ENCODE measurements around the gene MRPL36.
"Not testable (repeated sequence)": the region's sequence is repeated elsewhere in the genome, so short reads cannot be mapped to it uniquely, and the experiment has no call there.

The MRPL36 gene

GRCh38 chr5:1795506-1795905 lies 4.1 kb downstream of the MRPL36 start:
- no peak for DNase-seq

GRCh38 chr5:1794901-1795290 lies 4.7 kb downstream of the MRPL36 start:
- DNase-seq, result no peak

- DNase-seq, result no peak
These were observed 5.4 kb downstream of the MRPL36 start for GRCh38 chr5:1793966-1794900.

- DNase-seq, result no peak
These were observed 6.3 kb downstream of the MRPL36 start for GRCh38 chr5:1793301-1793740.

- DNase-seq, result peak; percentile 77
These were observed 6.8 kb downstream of the MRPL36 start for GRCh38 chr5:1792842-1793266.

- DNase-seq, result no peak
These were observed 8.5 kb downstream of the MRPL36 start for GRCh38 chr5:1791176-1791575.

- no peak for DNase-seq
These were observed 9.7 kb downstream of the MRPL36 start for GRCh38 chr5:1789834-1790471.

- not testable (repeated sequence) for DNase-seq
These were observed 10.2 kb downstream of the MRPL36 start for GRCh38 chr5:1789438-1789833.

GRCh38 chr5:1788828-1789227 lies 10.8 kb downstream of the MRPL36 start:
- DNase-seq, result no peak

- DNase-seq, result no peak
These were observed 11.4 kb downstream of the MRPL36 start for GRCh38 chr5:1788200-1788599.

- no peak for DNase-seq
These were observed 12.1 kb downstream of the MRPL36 start for GRCh38 chr5:1787472-1788047.

GRCh38 chr5:1786621-1787471 lies 12.8 kb downstream of the MRPL36 start:
- no peak for DNase-seq

GRCh38 chr5:1785984-1786383 lies 13.7 kb downstream of the MRPL36 start:
- peak; percentile 14 for DNase-seq

GRCh38 chr5:1785062-1785461 lies 14.6 kb downstream of the MRPL36 start:
- DNase-seq, result no peak

GRCh38 chr5:1784197-1785050 lies 15.2 kb downstream of the MRPL36 start:
- no peak for DNase-seq

GRCh38 chr5:1783216-1783554 lies 16.5 kb downstream of the MRPL36 start:
- no peak for DNase-seq

GRCh38 chr5:1782385-1783215 lies 17.0 kb downstream of the MRPL36 start:
- DNase-seq, result no peak

GRCh38 chr5:1781726-1782384 lies 17.8 kb downstream of the MRPL36 start:
- no peak for DNase-seq

GRCh38 chr5:1781107-1781506 lies 18.5 kb downstream of the MRPL36 start:
- no peak for DNase-seq

GRCh38 chr5:1780614-1780930 lies 19.1 kb downstream of the MRPL36 start:
- DNase-seq, result no peak
